Left lung (tissue), 14 donors: ENCODE results near the gene PFKP. TPM values are rescaled to one million over a fixed set of nuclear protein-coding genes. Genes with fewer than 3 reads are reported as not detected.

ENCODE experiments used
- ATAC-seq: fragments of 200-7000 bp; cut with Tn5 transposase; one replicate; pipeline ENCODE4 v1.9.1; 2020; ENCODE audit warnings: moderate library complexity
- DNase-seq, 4 donors: peaks; one replicate each; pipeline ENCODE4 v3.0.0-alpha.2; 2013 to 2020
- H3K27ac ChIP-seq, 2 donors: fragments of 200-600 bp; sonication (generic) in 1 of 2; one replicate each; pipeline versions ENCODE4 v1.5.0 to v1.8.0; 2020 to 2021
- H3K27me3 ChIP-seq, 2 donors: fragments of 200-600 bp; sonication (generic) in 1 of 2; one replicate each; pipeline versions ENCODE4 v1.5.0 to v1.8.0; 2020 to 2021
- H3K36me3 ChIP-seq, 2 donors: fragments of 200-600 bp; sonication (generic) in 1 of 2; one replicate each; pipeline versions ENCODE4 v1.5.0 to v1.8.0; 2020 to 2021
- H3K4me1 ChIP-seq, 2 donors: fragments of 200-600 bp; one replicate each; pipeline ENCODE4 v1.8.0; 2021
- H3K4me3 ChIP-seq, 2 donors: fragments of 200-600 bp; sonication (generic) in 1 of 2; one replicate each; pipeline versions ENCODE4 v1.5.0 to v1.8.0; 2020 to 2021; ENCODE audit warnings: mild to moderate bottlenecking in 1 of 2
- H3K9me3 ChIP-seq, 2 donors: fragments of 200-600 bp; sonication (generic) in 1 of 2; one replicate each; pipeline versions ENCODE4 v1.5.0 to v1.8.0; 2020 to 2021
- CTCF ChIP-seq, 2 donors: fragments of 200-600 bp; sonication (generic) in 1 of 2; IDR thresholded peaks; one replicate each; pipeline versions ENCODE4 v1.5.0 to v1.8.0; 2021; ENCODE audit warnings: antibody characterized with exemption in 2 of 2
- intact Hi-C, 2 donors: fragments of 100-400 bp; cut with DNase I; formaldehyde crosslinking; loops; one replicate each; pipeline versions ENCODE4 v1.11.2 to v1.14.2; 2022
- long read RNA-seq, 12 donors: library from polyadenylated mRNA in 2 of 12; unstranded in 2 of 12; transcript quantifications; one replicate each; pipeline ENCODE4 v2.0.0 and lab custom pipeline, GENCODE V29; 2019 to 2026
- polyA plus RNA-seq, 6 donors: library from polyadenylated mRNA; unstranded; fragments of 120-200 nt; gene quantifications; one replicate each; pipeline ENCODE4 v1.2.1, GENCODE V29; 2013; ENCODE audit not compliant: insufficient read length in 6 of 6
- total RNA-seq, 2 donors: library from RNA; stranded (reverse); fragmentation: NEBNext Ultra II Directional; extraction: Animal tissue kit (Norgen Biotek cat#: 25700); gene quantifications; one replicate each; pipeline ENCODE4 v1.2.1, GENCODE V29; 2021
- donor health status: DM: no; HTN: yes; CAD: no.
- donor health status: DM: no; HTN: no; CAD: no.

PFKP gene
- total RNA-seq, result 10 to 100 TPM; 44.9 to 70.0 TPM
- 10 to 100 TPM in 3 of 6 donors, 1 to 10 TPM in 3; 7.4 to 11.5 (median 10.0) TPM for polyA plus RNA-seq
- long read RNA-seq, donor 1, partial matches to known transcripts, result 0 of 1 reads
- long read RNA-seq, donor 1, other reads (novel, unspliced or antisense), result 0 of 1 reads
- long read RNA-seq, donor 2, partial matches to known transcripts, result 5 of 6 reads
- long read RNA-seq, donor 2, other reads (novel, unspliced or antisense), result 0 of 6 reads
- long read RNA-seq, donor 3, partial matches to known transcripts, result 7 of 8 reads
- long read RNA-seq, donor 3, other reads (novel, unspliced or antisense), result 0 of 8 reads
- long read RNA-seq, donor 4, transcript PFKP-203 (22 exons, 2,654 nt), result major isoform, 22 of 31 reads
- long read RNA-seq, donor 4, partial matches to known transcripts, result 4 of 31 reads
- long read RNA-seq, donor 4, other reads (novel, unspliced or antisense), result 2 of 31 reads
- long read RNA-seq, donor 5, result 0 reads
- long read RNA-seq, donor 6, partial matches to known transcripts, result 0 of 4 reads
- long read RNA-seq, donor 6, other reads (novel, unspliced or antisense), result 0 of 4 reads
- long read RNA-seq, donor 7, partial matches to known transcripts, result 0 of 2 reads
- long read RNA-seq, donor 7, other reads (novel, unspliced or antisense), result 0 of 2 reads
- long read RNA-seq, donor 8, partial matches to known transcripts, result 41 of 41 reads
- long read RNA-seq, donor 8, other reads (novel, unspliced or antisense), result 0 of 41 reads
- long read RNA-seq, donor 9, result 0 reads
- long read RNA-seq, donor 10, transcript PFKP-203 (22 exons, 2,654 nt), result major isoform, 26 of 31 reads
- long read RNA-seq, donor 10, partial matches to known transcripts, result 1 of 31 reads
- long read RNA-seq, donor 10, other reads (novel, unspliced or antisense), result 4 of 31 reads
- long read RNA-seq, donor 11, transcript PFKP-201 (6 exons, 1,698 nt), result minor isoform, 13 of 166 reads
- long read RNA-seq, donor 11, transcript PFKP-203 (22 exons, 2,654 nt), result major isoform, 21 of 166 reads
- long read RNA-seq, donor 11, partial matches to known transcripts, result 132 of 166 reads
- long read RNA-seq, donor 11, other reads (novel, unspliced or antisense), result 0 of 166 reads
- long read RNA-seq, donor 12, partial matches to known transcripts, result 0 of 2 reads
- long read RNA-seq, donor 12, other reads (novel, unspliced or antisense), result 0 of 2 reads

- Histone ChIP-seq H3K4me3 (peak within 1 kb of the TSS; percentile 59 to 66), H3K27ac (peak within 1 kb of the TSS; percentile 18 to 72), H3K4me1 (peaks cover 13 to 25% of the 10 kb centered on the region in 2 donors), H3K27me3 (peaks cover 0 to 47% of the 10 kb centered on the region in 2 donors), H3K9me3 (no peaks in the 10 kb centered on the region), H3K36me3 (no peaks in the 10 kb centered on the region)
- ATAC-seq (peak; percentile 75), DNase-seq (peak in 1 of 4 donors; percentile 57)
- no peak for TF ChIP-seq CTCF (IDR thresholded peaks at IDR 0.05)
- intact Hi-C loops, result no loop called here
Measured at GRCh38 chr10:3067118-3067858, at the start of gene PFKP. Gene PFKP, plus strand, starts transcription at chr10:3067548. Its CDS starts 48 bp downstream, at chr10:3067596.

GRCh38 chr10:3018247-3018646, 49.1 kb upstream of the PFKP start:
- no peak overlapping the region for H3K4me3 ChIP-seq
- TF ChIP-seq CTCF (IDR thresholded peaks at IDR 0.05), result no peak
- no peak for ATAC-seq
- H3K4me1 ChIP-seq, result no peaks in the 10 kb centered on the region
- H3K36me3 ChIP-seq, result no peaks in the 10 kb centered on the region
- intact Hi-C loops, result no loop called here
- H3K27ac ChIP-seq, result no peak overlapping the region
- DNase-seq, result no peak
- peaks cover 0 to 26% of the 10 kb centered on the region in 2 donors for H3K27me3 ChIP-seq
- peaks cover 0 to under 1% of the 10 kb centered on the region in 2 donors for H3K9me3 ChIP-seq

GRCh38 chr10:3020311-3020710, 47.0 kb upstream of the PFKP start:
- Histone ChIP-seq H3K4me3 (no peak overlapping the region), H3K27me3 (peaks cover 0 to 9% of the 10 kb centered on the region in 2 donors), H3K27ac (no peak overlapping the region), H3K9me3 (no peaks in the 10 kb centered on the region), H3K36me3 (no peaks in the 10 kb centered on the region), H3K4me1 (no peaks in the 10 kb centered on the region)
- DNase-seq (no peak), ATAC-seq (no peak)
- intact Hi-C loops, result no loop called here
- no peak for TF ChIP-seq CTCF (IDR thresholded peaks at IDR 0.05)

- Histone ChIP-seq H3K4me3 (no peak overlapping the region), H3K36me3 (no peaks in the 10 kb centered on the region), H3K27me3 (peaks cover 0 to 9% of the 10 kb centered on the region in 2 donors), H3K4me1 (no peaks in the 10 kb centered on the region), H3K9me3 (no peaks in the 10 kb centered on the region), H3K27ac (no peak overlapping the region)
- ATAC-seq (no peak), DNase-seq (no peak)
- intact Hi-C loops, result no loop called here
- TF ChIP-seq CTCF (IDR thresholded peaks at IDR 0.05), result no peak
Measured at GRCh38 chr10:3020881-3021280, 46.5 kb upstream of the PFKP start.
